A673 (cell line): ENCODE data around the gene TNS3. TPM values are rescaled to one million over a fixed set of nuclear protein-coding genes. Genes with fewer than 3 reads are reported as not detected.

Experiments used
- BruUV-seq: library from RNA; stranded (reverse); fragments of 400-500 nt; replicated peaks from 2 replicates; lab custom pipeline; 2021; lab: Mats Ljungman, UMichigan
- CTCF ChIA-PET: fragments of 300-600 bp; sonication (Branson Sonifier 250); formaldehyde crosslinking; loops from one replicate; lab custom pipeline; 2022; ENCODE audit warnings: antibody characterized with exemption; lab: Charles Lee
- POLR2A ChIA-PET: fragments of 300-600 bp; sonication (Branson Sonifier 250); formaldehyde crosslinking; loops from one replicate; lab custom pipeline; 2022; ENCODE audit warnings: antibody characterized with exemption; ENCODE audit not compliant: low non-redundant PET; lab: Charles Lee
- DNase-seq: peaks from one replicate; pipeline ENCODE4 v3.0.0-alpha.2; 2015; ENCODE audit warnings: low spot score
- H3K27ac ChIP-seq: fragments of 200-600 bp; sonication (generic); 2 replicates; pipeline ENCODE4 v1.5.1; 2016; ENCODE audit warnings: mixed run types, low read depth, mild to moderate bottlenecking, mixed read lengths, antibody characterized with exemption, low read length; ENCODE audit not compliant: poor library complexity, severe bottlenecking
- H3K27me3 ChIP-seq: fragments of 200-600 bp; sonication (generic); replicated peaks from 2 replicates; pipeline ENCODE4 v1.6.1; 2017; ENCODE audit warnings: mixed run types, low read depth, mild to moderate bottlenecking, mixed read lengths, antibody characterized with exemption, low read length; ENCODE audit not compliant: insufficient read depth, poor library complexity
- H3K36me3 ChIP-seq: fragments of 200-600 bp; sonication (generic); 2 replicates; pipeline ENCODE4 v1.6.1; 2016; ENCODE audit warnings: mixed run types, mild to moderate bottlenecking, mixed read lengths, antibody characterized with exemption, low read length; ENCODE audit not compliant: insufficient read depth, poor library complexity, severe bottlenecking
- H3K4me1 ChIP-seq: fragments of 200-600 bp; sonication (generic); 2 replicates; pipeline ENCODE4 v1.6.1; 2017; ENCODE audit warnings: mixed run types, mild to moderate bottlenecking, mixed read lengths, antibody characterized with exemption, low read length; ENCODE audit not compliant: insufficient read depth, poor library complexity, severe bottlenecking
- H3K4me3 ChIP-seq: fragments of 200-600 bp; sonication (generic); 2 replicates; pipeline ENCODE4 v1.5.1; 2016; ENCODE audit warnings: low read depth, mixed run types, mild to moderate bottlenecking, mixed read lengths, low read length; ENCODE audit not compliant: poor library complexity, severe bottlenecking
- H3K9me3 ChIP-seq: fragments of 200-600 bp; sonication (generic); 2 replicates; pipeline ENCODE4 v1.6.1; 2016; ENCODE audit warnings: mixed run types, low read depth, mild to moderate bottlenecking, mixed read lengths, antibody characterized with exemption, low read length; ENCODE audit not compliant: poor library complexity, severe bottlenecking
- EZH2 ChIP-seq: fragments of 200-600 bp; sonication (generic); IDR thresholded peaks from 2 replicates; pipeline ENCODE4 v1.6.1; 2017; ENCODE audit warnings: borderline replicate concordance, low read depth, mild to moderate bottlenecking, mixed read lengths, antibody characterized with exemption, low read length; ENCODE audit not compliant: poor library complexity, severe bottlenecking
- intact Hi-C: fragments of 100-400 bp; cut with micrococcal nuclease; formaldehyde crosslinking; loops from one replicate; pipeline ENCODE4 v1.10.0; 2022; ENCODE audit not compliant: unreplicated experiment
- total RNA-seq: library from RNA; stranded (reverse); gene quantifications from 2 replicates; pipeline ENCODE4 v1.2.3, GENCODE V29; 2021
- TF ChIP-seq, protein P1 (sequence below): fragments of 300-800, 200-600 bp; sonication (generic); conservative IDR thresholded peaks from 2 replicates; pipeline ENCODE4 v1.5.1; 2017; ENCODE audit warnings: low read depth, mild to moderate bottlenecking, antibody characterized with exemption, low read length, moderate library complexity, mixed read lengths

TNS3 gene
- total RNA-seq, 1 experiment from 2014 or later: not detected

DNA sequence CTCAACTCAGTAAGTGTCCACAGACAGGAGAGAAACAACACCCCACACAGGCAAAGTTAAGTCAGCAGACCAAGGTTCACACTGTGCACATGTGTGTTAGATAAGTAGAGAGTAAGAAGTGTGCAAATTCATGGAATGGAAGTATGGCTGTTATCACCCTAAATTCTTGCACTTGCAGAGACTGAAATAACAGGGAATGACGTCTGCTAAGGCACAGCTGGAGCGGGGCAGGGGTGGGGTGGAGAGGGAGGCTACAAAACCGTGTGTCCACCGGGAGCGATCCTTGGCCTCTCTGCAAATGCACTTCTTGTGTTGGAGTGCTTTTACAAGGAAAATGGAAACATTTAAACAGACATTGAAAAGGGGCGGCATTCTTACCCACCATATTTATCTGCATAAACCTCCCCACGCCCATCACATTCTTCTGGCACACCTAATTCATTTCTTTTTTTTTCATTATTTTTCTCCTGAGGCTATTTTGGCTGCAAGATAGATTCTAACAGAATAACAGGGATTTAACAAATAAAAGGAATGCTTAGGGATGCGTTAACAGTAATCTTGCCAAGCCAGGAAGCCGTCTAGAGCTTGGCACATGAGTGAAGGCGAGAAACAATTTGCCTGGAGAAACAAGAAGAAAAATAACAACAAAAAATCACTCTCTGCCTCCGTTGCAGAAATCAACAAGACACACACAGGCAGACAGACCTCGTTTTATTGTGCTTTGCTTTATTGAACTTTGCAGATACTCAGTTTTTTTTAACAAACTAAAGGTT is 30.1 kb downstream of the TNS3 start:
- H3K27ac ChIP-seq: no peak overlapping the region
- H3K4me3 ChIP-seq: no peak overlapping the region
- H3K4me1 ChIP-seq: no peaks in the 10 kb centered on the region
- TF ChIP-seq, protein P1, sequence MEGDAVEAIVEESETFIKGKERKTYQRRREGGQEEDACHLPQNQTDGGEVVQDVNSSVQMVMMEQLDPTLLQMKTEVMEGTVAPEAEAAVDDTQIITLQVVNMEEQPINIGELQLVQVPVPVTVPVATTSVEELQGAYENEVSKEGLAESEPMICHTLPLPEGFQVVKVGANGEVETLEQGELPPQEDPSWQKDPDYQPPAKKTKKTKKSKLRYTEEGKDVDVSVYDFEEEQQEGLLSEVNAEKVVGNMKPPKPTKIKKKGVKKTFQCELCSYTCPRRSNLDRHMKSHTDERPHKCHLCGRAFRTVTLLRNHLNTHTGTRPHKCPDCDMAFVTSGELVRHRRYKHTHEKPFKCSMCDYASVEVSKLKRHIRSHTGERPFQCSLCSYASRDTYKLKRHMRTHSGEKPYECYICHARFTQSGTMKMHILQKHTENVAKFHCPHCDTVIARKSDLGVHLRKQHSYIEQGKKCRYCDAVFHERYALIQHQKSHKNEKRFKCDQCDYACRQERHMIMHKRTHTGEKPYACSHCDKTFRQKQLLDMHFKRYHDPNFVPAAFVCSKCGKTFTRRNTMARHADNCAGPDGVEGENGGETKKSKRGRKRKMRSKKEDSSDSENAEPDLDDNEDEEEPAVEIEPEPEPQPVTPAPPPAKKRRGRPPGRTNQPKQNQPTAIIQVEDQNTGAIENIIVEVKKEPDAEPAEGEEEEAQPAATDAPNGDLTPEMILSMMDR: no peak
- TF ChIP-seq EZH2: no peak
- no peaks in the 10 kb centered on the region for H3K9me3 ChIP-seq
- no peaks in the 10 kb centered on the region for H3K36me3 ChIP-seq
- no peaks in the 10 kb centered on the region for H3K27me3 ChIP-seq
- no TSS peak for BruUV-seq
- ChIA-PET CTCF (no interaction called here), POLR2A (no interaction called here)
- intact Hi-C loops: no loop called here
- no peak for DNase-seq

DNA sequence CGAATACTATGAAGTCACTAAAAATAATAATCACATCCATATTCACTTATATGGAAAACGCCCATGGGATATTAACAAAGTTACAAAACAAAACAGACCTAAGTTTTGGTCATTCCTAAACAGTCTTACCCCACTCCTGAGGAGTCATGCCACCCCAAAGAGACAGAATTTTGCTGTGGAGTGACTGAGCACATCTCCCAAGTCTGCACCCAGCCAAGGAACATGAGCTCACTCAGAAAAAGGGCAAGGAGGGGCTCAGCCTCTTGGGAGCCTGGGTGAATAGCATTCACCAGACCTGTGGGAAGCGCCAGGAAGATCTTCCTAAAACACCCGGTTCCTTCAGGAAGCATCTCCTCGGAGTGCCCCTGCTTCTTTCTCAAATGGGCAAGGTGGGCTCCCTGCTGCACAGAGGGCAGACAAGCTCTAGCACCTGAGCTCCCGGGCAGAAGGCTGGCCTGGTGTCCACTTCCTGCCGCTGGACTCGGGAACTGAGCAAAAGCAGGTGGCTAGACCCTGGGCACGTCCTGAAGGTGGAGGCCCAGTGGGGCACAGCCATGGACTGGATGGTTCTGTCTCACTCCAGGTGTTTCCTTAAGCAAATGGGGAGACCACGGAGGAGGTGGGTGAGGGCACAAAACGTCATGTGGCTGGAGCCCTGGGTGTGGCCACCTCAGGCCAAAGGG is 31.0 kb downstream of the TNS3 start:
- intact Hi-C loops: no loop called here
- no peaks in the 10 kb centered on the region for H3K4me1 ChIP-seq
- no peaks in the 10 kb centered on the region for H3K9me3 ChIP-seq
- ChIA-PET POLR2A (no interaction called here), CTCF (no interaction called here)
- TF ChIP-seq, protein P1: no peak
- no peak for TF ChIP-seq EZH2
- H3K4me3 ChIP-seq: no peak overlapping the region
- H3K36me3 ChIP-seq: no peaks in the 10 kb centered on the region
- BruUV-seq: no TSS peak
- no peaks in the 10 kb centered on the region for H3K27me3 ChIP-seq
- H3K27ac ChIP-seq: no peak overlapping the region
- no peak for DNase-seq

DNA sequence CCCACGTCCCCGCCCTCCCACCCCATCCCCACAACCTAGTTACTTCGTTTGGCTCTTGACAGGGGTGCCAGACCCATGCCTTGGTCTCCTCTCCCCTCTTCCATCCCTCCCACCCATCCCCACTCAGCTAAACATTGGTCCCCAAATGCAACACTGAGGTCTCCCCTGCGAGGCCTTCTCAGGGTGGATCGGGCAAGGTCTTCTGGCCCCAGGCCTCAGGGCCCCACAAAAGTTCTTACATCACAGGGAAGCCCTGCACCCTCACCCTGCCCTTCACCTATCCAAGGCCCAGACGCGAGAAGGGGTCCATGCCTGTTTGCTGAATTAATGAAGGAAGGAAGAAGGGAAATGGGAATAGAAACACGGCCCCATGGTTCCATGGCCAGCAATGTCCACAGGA is 32.0 kb downstream of the TNS3 start:
- BruUV-seq: no TSS peak
- intact Hi-C loops: no loop called here
- CTCF ChIA-PET: no interaction called here
- POLR2A ChIA-PET: no interaction called here
- Histone ChIP-seq H3K27ac (no peak overlapping the region), H3K36me3 (no peaks in the 10 kb centered on the region), H3K27me3 (no peaks in the 10 kb centered on the region), H3K9me3 (no peaks in the 10 kb centered on the region), H3K4me1 (no peaks in the 10 kb centered on the region), H3K4me3 (no peak overlapping the region)
- DNase-seq: no peak
- TF ChIP-seq, protein P1: no peak
- TF ChIP-seq EZH2: no peak
